ENCODE results near the gene C1orf35.

The C1orf35 gene

DNA sequence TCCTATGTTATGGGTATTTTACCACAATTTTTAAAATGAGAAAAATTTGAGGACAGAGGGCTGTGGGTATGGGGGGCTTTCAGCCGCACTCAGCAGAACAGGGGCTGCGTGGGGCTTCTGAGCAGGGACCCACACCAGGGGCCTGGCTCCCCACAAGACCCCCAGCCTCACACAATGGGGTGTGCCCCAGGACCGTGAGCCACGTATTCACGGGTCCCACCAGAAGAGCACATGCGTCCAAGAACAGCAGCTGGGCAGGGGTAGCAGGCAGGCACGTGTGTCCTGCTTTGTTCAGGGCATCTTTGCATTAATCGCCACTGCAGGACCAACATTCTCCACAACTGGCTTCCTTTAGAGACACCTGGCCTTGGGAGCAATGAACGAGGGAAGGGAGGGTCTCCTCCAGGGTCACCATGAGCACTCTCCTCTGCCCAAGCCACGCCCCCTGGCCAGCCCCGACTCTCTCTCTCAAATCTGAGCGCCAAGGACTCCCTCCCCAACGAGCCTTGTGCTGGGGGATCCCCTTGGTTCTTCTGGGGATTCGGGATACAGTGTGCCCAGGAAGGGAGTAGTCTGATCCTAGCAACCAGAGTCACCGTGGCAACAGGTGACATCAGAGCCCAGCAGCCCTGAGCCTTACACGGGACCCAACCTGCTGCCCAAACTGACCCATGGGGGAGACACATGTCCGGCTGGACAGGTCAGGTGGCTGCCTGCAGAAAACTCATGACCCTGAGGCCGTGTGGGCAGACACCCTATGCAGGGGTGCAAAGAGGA lies 28.0 kb downstream of the C1orf35 start:
- TF ChIP-seq CTCF (conservative IDR thresholded peaks at IDR 0.05) (no peak), ZFX (IDR thresholded peaks at IDR 0.05) (no peak)
- H3K27ac ChIP-seq, result no peak overlapping the region

- no peak overlapping the region for H3K27ac ChIP-seq
- TF ChIP-seq CTCF (conservative IDR thresholded peaks at IDR 0.05) (no peak; the same call in 1 of the 2 replicates), ZFX (IDR thresholded peaks at IDR 0.05) (no peak)
Measured at GRCh38 chr1:228073857-228074545, 29.1 kb downstream of the C1orf35 start.

- no peak overlapping the region for H3K27ac ChIP-seq
- TF ChIP-seq CTCF (conservative IDR thresholded peaks at IDR 0.05) (no peak), ZFX (IDR thresholded peaks at IDR 0.05) (no peak)
Measured at GRCh38 chr1:228073061-228073856, 29.9 kb downstream of the C1orf35 start.

- H3K27ac ChIP-seq, result no peak overlapping the region
- no peak for TF ChIP-seq ZFX (IDR thresholded peaks at IDR 0.05)
- TF ChIP-seq CTCF (conservative IDR thresholded peaks at IDR 0.05), result no peak
Measured at GRCh38 chr1:228072658-228073043, 30.5 kb downstream of the C1orf35 start.

DNA sequence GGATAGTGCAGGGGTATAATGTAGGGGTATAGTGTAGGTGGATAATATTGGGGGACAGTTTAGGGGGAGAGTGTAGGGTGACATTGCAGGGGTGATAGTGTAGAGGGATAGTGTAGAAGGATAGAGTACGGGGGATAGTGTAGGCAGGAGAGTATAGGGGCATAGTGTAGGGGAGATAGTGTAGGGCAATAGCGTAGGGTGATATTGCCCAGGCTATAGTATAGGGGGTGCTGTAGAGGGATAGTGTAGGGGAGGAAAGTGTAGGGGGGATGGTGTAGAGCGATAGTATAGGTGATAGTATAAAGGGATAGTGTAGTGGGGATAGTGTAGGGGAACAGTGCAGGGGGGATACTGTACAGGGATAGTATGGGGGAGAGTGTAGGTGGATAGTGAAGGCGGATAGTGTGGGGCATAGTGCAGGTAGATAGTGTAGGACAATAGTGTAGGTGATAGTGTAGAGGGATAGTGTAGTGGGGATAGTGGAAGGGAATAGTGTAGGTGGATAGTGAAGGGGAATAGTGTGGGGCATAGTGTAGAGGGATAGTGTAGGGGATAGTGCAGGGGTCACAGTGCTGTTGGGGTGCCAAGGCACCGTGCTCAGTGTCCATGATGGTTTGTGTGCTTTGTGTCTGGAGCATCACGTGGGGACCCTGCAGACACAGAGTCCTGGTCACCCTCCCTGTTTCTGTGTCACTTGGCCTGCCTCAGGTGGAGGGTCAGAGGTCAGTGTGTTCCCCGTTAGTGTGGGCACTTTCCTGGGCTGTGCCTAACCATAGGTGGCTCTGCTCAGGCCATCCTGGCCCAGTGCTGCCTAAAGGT lies 31.1 kb downstream of the C1orf35 start:
- H3K27ac ChIP-seq, result no peak overlapping the region
- TF ChIP-seq CTCF (conservative IDR thresholded peaks at IDR 0.05) (no peak), ZFX (IDR thresholded peaks at IDR 0.05) (no peak)

DNA sequence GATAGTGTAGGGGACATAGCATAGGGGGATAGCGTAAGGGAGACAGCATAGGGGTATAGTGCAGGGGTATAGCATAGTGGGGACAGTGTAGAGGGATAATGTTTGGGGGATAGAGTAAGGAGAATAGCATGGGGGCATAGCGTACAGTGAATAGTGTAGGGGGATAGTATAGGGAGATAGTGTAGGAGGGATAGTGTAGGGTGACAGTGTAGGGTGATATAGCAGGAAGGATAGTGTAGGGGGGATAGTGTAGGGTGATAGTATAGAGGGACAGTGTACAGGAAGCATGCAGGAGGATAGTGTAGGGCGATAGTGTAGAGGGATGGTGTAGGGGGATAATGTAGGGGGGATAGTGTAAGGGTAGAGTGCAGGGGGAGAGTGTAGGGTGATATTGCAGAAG lies 32.3 kb downstream of the C1orf35 start:
- no peak for TF ChIP-seq CTCF (conservative IDR thresholded peaks at IDR 0.05)
- no peak for TF ChIP-seq ZFX (IDR thresholded peaks at IDR 0.05)
- H3K27ac ChIP-seq, result no peak overlapping the region

Data from C4-2B (cell line).